Esophagus muscularis mucosa (tissue), 3 donors: Measurements from ENCODE around the gene LPAR1.

Experiments
- CTCF ChIP-seq, 3 experiments: fragments of 200-600 bp in 2 of 3; fragments of 450-650 bp in 1 of 3; sonication (generic) in 2 of 3; IDR thresholded peaks; one replicate each; pipeline ENCODE4 v1.5.1; 2017 to 2019; ENCODE audit warnings: antibody characterized with exemption in 3 of 3, mild to moderate bottlenecking in 2 of 3, moderate library complexity in 1 of 3
- EP300 ChIP-seq: sonication (generic); formaldehyde crosslinking; IDR thresholded peaks from one replicate; pipeline ENCODE4 v1.6.1; 2017; ENCODE audit warnings: antibody characterized with exemption

- no peak for TF ChIP-seq EP300
- no peak for TF ChIP-seq CTCF (IDR thresholded peaks at IDR 0.05)
Observed at GRCh38 chr9:110932863-110933262, 105.4 kb downstream of the LPAR1 start.
